Lung (tissue), 16 donors: ENCODE data around the gene TMEM8B. TPM values are rescaled to one million over a fixed set of nuclear protein-coding genes. Genes with fewer than 3 reads are reported as not detected.

Source experiments
- ATAC-seq: fragments of 200-7000 bp; cut with Tn5 transposase; one replicate; pipeline ENCODE4 v1.9.1; 2020; ENCODE audit warnings: moderate number of reproducible peaks; ENCODE audit not compliant: insufficient read depth, low FRiP score
- DNase-seq, 3 donors: peaks; one replicate each; pipeline ENCODE4 v3.0.0-alpha.2; 2013 to 2017
- H3K27ac ChIP-seq, 2 donors: one replicate each; pipeline ENCODE4 v1.5.1; 2013; ENCODE audit warnings: mild to moderate bottlenecking in 2 of 2, moderate library complexity in 2 of 2, control low read depth in 1 of 2, inconsistent platforms in 1 of 2, low read depth in 1 of 2, low read length in 1 of 2
- H3K27me3 ChIP-seq, 3 donors: one replicate each; pipeline ENCODE4 v1.5.1; 2013; ENCODE audit warnings: low read length in 2 of 3; ENCODE audit not compliant: control insufficient read depth in 3 of 3, insufficient read depth in 3 of 3
- H3K36me3 ChIP-seq, 4 donors: one replicate each; pipeline ENCODE4 v1.5.1; 2013; ENCODE audit warnings: low read length in 4 of 4, mild to moderate bottlenecking in 1 of 4, moderate library complexity in 1 of 4; ENCODE audit not compliant: control insufficient read depth in 4 of 4, insufficient read depth in 4 of 4
- H3K4me1 ChIP-seq, 5 donors: one replicate each; pipeline ENCODE4 v1.5.1; 2013; ENCODE audit warnings: low read length in 5 of 5, mild to moderate bottlenecking in 2 of 5, moderate library complexity in 1 of 5; ENCODE audit not compliant: control insufficient read depth in 5 of 5, insufficient read depth in 5 of 5
- H3K4me3 ChIP-seq: one replicate; pipeline ENCODE4 v1.5.1; 2013; ENCODE audit warnings: mild to moderate bottlenecking, control low read depth, moderate library complexity
- H3K9ac ChIP-seq, 2 donors: one replicate each; pipeline ENCODE4 v1.5.1; 2013; ENCODE audit warnings: low read length in 2 of 2, control low read depth in 1 of 2; ENCODE audit not compliant: insufficient read depth in 1 of 2
- H3K9me3 ChIP-seq, 4 donors: one replicate each; pipeline ENCODE4 v1.5.1; 2013; ENCODE audit warnings: low read length in 3 of 4, mild to moderate bottlenecking in 1 of 4, moderate library complexity in 1 of 4; ENCODE audit not compliant: control insufficient read depth in 4 of 4, insufficient read depth in 3 of 4
- CTCF ChIP-seq: IDR thresholded peaks from 2 replicates; pipeline ENCODE4 v1.5.1; 2012; ENCODE audit warnings: mild to moderate bottlenecking; ENCODE audit errors: control extremely low read depth, extremely low read depth
- WGBS, 2 donors: extraction: QIAGEN DNeasy Blood & Tissue Kit; methylation state at CpG; one replicate each; pipeline ENCODE4 v1.1.7; 2013; 5-methylcytosine and 5-hydroxymethylcytosine counted together
- long read RNA-seq, 5 donors: transcript quantifications; one replicate each; lab custom pipeline, GENCODE V29; 2026
- polyA plus RNA-seq, 2 donors: library from polyadenylated mRNA; stranded (reverse); fragments of 200-250 nt; gene quantifications; one replicate each; pipeline ENCODE4 v1.2.1, GENCODE V29; 2013
- total RNA-seq, 2 donors: library from RNA; depleted of rRNA in 1 of 2; stranded (reverse); fragments of >200 nt in 1 of 2; gene quantifications; one replicate each; pipeline ENCODE4 v1.2.1, GENCODE V29; 2014 to 2021
- donor health status: control.
- donor health status: control.
- donor health status: Bipolar disorder and iron deficiency.
- donor health status: healthy.
- donor health status: DM: yes; HTN: yes; CAD: no.

The TMEM8B gene
- 10 to 100 TPM; 11.6 to 13.1 TPM for total RNA-seq
- polyA plus RNA-seq, result 1 to 10 TPM; 6.3 to 6.6 TPM
- long read RNA-seq, donor 1, result 0 reads
- long read RNA-seq, donor 2, partial matches to known transcripts, result 7 of 7 reads
- long read RNA-seq, donor 2, other reads (novel, unspliced or antisense), result 0 of 7 reads
- long read RNA-seq, donor 3, partial matches to known transcripts, result 6 of 6 reads
- long read RNA-seq, donor 3, other reads (novel, unspliced or antisense), result 0 of 6 reads
- long read RNA-seq, donor 4, result 0 reads
- long read RNA-seq, donor 5, full-length matches to known transcripts, result 1 of 1 reads
- long read RNA-seq, donor 5, partial matches to known transcripts, result 0 of 1 reads
- long read RNA-seq, donor 5, other reads (novel, unspliced or antisense), result 0 of 1 reads

GRCh38 chr9:35829084-35829763, at the start of gene TMEM8B:
TSS of gene TMEM8B (plus strand) at chr9:35829228. CDS start at chr9:35829448, 220 bp downstream.
- H3K9ac ChIP-seq, result peak within 1 kb of the TSS; percentile 69 to 91
- H3K4me1 ChIP-seq, result peaks cover under 1 to 44% (median 21%) of the 10 kb centered on the region in 5 donors
- H3K27ac ChIP-seq, result peak within 1 kb of the TSS; percentile 90 to 93
- DNase-seq (peak; percentile 97 to 98 (median 97)), ATAC-seq (peak; percentile 90)
- no peaks in the 10 kb centered on the region for H3K9me3 ChIP-seq
- H3K27me3 ChIP-seq, result no peaks in the 10 kb centered on the region
- WGBS, 2 donors, result 1 to 2% methylated on average over 32 to 53 of the region's 53 CpGs
- TF ChIP-seq CTCF, result no peak
- H3K4me3 ChIP-seq, result peak within 1 kb of the TSS; percentile 62
- H3K36me3 ChIP-seq, result no peaks in the 10 kb centered on the region

- no peaks in the 10 kb centered on the region for H3K9me3 ChIP-seq
- H3K4me3 ChIP-seq, result no peak overlapping the region
- no peak overlapping the region for H3K27ac ChIP-seq
- no peak overlapping the region for H3K9ac ChIP-seq
- WGBS, 2 donors, result 61 to 88% methylated on average over 2 of the region's 2 CpGs
- peaks cover 0 to 4% (median under 1%) of the 10 kb centered on the region in 4 donors for H3K36me3 ChIP-seq
- DNase-seq, result no peak
- no peak for TF ChIP-seq CTCF
- ATAC-seq, result no peak
- no peaks in the 10 kb centered on the region for H3K27me3 ChIP-seq
- H3K4me1 ChIP-seq, result no peaks in the 10 kb centered on the region
Observed at GRCh38 chr9:35781066-35781465, 48.0 kb upstream of the TMEM8B start.

- no peak overlapping the region for H3K27ac ChIP-seq
- H3K9ac ChIP-seq, result no peak overlapping the region
- ATAC-seq (no peak), DNase-seq (no peak)
- no peak overlapping the region for H3K4me3 ChIP-seq
- H3K27me3 ChIP-seq, result no peaks in the 10 kb centered on the region
- no peak for TF ChIP-seq CTCF
- H3K36me3 ChIP-seq, result peaks cover 0 to 4% (median under 1%) of the 10 kb centered on the region in 4 donors
- H3K9me3 ChIP-seq, result no peaks in the 10 kb centered on the region
- no peaks in the 10 kb centered on the region for H3K4me1 ChIP-seq
Observed at GRCh38 chr9:35783418-35783817, 45.6 kb upstream of the TMEM8B start.
